ENCODE measurements around the gene STOML1. TPM values are rescaled to one million over a fixed set of nuclear protein-coding genes. Genes with fewer than 3 reads are reported as not detected.

The STOML1 gene
- polyA plus RNA-seq, 1 donor from 2014 or later, result 6.6 TPM

DNA sequence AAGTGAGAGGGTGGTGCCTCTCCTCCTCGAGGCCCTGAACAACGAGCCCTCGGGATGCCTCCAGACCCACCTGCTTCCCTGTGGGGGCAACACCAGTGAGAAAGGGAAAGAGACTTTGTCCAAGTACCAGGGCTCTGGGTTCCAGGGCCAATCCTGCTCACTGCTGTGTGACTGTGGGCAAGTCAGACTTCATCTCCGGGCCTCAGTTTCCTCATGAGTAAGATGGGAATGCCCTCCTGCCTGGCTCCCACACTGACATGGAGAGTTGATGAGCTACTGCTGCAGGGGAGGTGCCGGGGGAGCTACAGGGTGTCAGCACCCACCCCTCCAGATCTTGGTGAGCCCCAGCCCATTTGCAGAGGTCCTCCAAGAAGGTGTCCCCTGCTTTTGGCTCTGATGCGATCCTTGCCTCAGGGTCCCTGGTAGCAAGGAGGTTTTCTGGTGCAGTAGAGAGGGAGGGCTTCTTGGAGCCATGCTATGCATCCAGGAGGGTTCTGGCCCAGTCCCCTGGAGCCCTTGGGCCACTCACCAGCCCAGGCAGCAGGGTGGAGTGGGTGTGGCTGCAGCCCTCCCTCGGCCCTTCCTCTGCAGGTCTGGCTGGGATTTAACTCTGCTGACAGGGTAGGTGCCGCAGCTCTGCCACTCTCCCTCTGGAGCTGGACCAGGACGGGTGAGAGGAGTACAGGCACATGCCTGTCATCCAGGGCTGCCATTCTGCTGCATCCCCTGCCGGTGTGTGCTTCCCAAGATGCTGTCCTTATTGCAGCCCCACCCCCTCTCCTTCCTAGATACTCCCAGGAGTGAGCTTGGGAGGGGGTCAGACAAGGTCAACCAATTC, 39.0 kb downstream of the STOML1 start:
- Mint-ChIP-seq H3K9me3 (no peaks in the 10 kb centered on the region), H3K27me3 (no peaks in the 10 kb centered on the region), H3K4me3 (no peak overlapping the region), H3K36me3 (no peaks in the 10 kb centered on the region), H3K4me1 (peaks cover 3 to 6% (median 5%) of the 10 kb centered on the region in 3 donors), H3K27ac (no peak overlapping the region)

DNA sequence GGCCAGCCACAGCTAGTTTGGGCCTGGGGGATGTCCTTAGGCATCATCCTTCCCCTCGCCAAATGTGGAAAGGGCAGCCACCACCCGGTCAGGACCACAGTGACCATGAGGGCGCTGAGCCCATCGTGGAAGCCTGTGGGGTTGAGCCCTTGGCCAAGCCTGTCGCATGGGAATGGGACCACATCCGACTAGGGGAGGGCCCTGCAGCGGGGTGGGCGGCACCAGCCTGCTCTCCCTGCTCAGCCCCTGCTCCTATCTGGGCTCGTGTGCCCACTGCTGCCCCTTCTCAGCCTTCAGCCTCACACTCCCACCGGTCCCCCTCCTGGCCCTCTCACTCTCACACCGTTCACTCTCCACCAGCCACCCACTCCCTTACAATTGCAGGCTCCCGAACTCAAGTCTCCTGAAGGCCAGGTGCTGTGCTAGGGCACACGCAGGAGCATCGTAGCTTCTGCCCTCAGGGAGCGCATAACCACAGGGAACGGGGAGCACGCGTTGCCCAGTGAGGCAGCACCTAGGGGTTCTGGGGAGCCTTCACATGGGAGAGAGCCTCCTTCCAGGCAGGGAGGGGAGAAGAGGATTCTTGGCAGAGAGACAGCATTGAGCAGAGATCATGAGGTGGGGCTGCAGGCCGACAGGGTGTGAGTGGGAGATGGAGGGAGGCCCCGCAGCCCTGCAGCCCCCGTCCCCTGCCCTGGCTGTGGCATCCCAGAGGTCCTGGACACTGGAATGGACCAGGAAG, 39.8 kb downstream of the STOML1 start:
- H3K27ac Mint-ChIP-seq, result no peak overlapping the region
- no peaks in the 10 kb centered on the region for H3K27me3 Mint-ChIP-seq
- no peaks in the 10 kb centered on the region for H3K9me3 Mint-ChIP-seq
- H3K36me3 Mint-ChIP-seq, result no peaks in the 10 kb centered on the region
- no peak overlapping the region for H3K4me3 Mint-ChIP-seq
- H3K4me1 Mint-ChIP-seq, result peaks cover 3 to 6% (median 5%) of the 10 kb centered on the region in 3 donors

DNA sequence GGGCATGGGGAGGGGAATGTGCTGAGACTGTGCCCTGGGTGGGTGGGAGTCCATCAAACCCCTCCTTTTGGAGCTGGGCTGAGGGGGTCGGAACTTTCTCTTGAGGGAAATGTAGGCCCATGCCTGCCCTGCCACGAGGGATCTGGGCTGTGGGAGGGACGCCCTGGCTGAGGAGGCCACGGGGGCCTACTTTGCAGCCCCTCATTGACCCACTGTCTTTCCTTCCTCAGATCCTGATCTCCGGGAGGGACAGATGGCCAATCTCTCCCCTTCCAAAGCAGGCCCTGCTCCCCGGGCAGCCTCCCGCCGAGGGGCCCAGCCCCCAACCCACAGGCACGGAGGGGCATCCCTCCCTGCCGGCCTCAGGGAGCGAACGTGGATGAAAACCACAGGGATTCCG, 40.5 kb downstream of the STOML1 start:
- Mint-ChIP-seq H3K4me1 (peaks cover 3 to 6% (median 5%) of the 10 kb centered on the region in 3 donors), H3K27me3 (peaks cover 1% of the 10 kb centered on the region), H3K9me3 (no peaks in the 10 kb centered on the region), H3K36me3 (no peaks in the 10 kb centered on the region), H3K27ac (no peak overlapping the region), H3K4me3 (no peak overlapping the region)

DNA sequence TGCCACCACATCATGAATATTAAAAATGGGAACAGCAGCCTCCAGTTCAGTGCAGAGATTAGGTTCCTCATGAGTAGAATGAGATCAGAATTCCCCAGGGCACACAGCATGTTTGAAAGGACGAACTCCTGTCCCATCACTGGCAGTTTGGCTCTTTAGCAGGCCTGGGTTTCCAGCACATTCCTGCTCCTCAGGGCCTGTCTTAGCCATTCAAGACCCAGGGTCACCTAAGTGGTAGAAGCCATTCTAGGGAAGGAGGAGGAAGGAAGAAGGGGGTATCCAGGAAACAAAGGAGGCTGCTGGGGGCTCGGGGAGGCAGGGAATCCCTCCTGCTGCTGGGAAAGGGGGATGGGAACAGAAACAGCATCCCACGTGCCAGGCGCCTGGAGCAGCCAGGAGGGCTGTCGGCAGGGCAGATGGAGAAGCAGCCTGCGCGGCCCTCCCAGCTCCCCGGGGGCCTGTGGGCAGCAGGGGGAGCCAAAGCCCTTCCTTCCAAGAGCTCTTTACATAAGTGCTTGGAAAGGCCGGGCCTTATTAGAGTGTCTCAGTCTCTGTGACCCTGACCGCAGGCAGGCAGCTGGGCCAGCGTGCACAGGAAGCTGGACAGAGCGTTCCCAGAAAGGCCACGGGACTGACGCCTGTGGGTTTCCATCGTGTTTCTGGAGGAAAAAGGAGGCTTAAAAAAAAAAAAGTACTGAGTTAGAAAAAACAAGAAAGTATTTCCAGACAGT, 41.1 kb downstream of the STOML1 start:
- H3K4me1 Mint-ChIP-seq, result peaks cover 3 to 7% (median 5%) of the 10 kb centered on the region in 3 donors
- no peaks in the 10 kb centered on the region for H3K9me3 Mint-ChIP-seq
- H3K36me3 Mint-ChIP-seq, result no peaks in the 10 kb centered on the region
- H3K27ac Mint-ChIP-seq, result no peak overlapping the region
- H3K27me3 Mint-ChIP-seq, result peaks cover 1% of the 10 kb centered on the region
- H3K4me3 Mint-ChIP-seq, result no peak overlapping the region

DNA sequence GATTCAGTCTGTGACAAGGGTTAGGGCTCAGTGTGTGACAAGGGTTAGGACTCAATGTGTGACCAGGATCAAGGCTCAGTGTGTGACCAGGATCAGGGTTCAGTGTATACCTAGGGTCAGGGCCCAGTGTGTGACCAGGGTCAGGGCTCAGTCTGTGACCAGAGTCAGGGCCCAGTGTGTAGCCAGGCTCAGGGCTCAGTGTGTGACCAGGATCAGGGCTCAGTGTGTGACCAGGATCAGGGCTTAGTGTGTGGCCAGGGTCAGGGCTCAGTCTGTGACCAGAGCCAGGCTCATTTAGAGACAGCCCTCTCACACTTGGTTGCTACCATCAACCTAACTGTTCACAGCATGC, 41.6 kb downstream of the STOML1 start:
- no peaks in the 10 kb centered on the region for H3K36me3 Mint-ChIP-seq
- peaks cover 1% of the 10 kb centered on the region for H3K27me3 Mint-ChIP-seq
- H3K9me3 Mint-ChIP-seq, result no peaks in the 10 kb centered on the region
- peaks cover 4 to 8% (median 5%) of the 10 kb centered on the region in 3 donors for H3K4me1 Mint-ChIP-seq
- no peak overlapping the region for H3K27ac Mint-ChIP-seq
- H3K4me3 Mint-ChIP-seq, result no peak overlapping the region

DNA sequence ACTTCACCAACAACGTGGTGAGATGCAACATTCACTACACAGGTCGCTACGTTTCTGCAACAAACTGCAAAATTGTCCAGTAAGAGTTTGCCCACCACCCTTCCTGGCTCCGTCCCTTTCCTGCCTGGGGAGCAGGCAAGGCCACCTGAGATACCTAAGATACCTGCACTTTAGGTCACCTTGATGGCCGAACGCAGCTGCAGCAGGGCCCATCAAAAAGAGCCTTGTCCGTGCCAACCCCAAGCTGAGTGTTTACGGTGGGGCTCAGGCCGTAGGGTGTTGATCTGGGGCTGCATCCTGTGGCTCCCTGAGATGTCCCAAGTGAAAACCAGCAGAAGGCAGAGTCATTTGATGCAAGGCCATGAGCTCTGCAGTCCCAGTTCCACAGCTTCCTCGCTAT, 42.6 kb downstream of the STOML1 start:
- no peak overlapping the region for H3K4me3 Mint-ChIP-seq
- no peaks in the 10 kb centered on the region for H3K9me3 Mint-ChIP-seq
- peaks cover 1% of the 10 kb centered on the region for H3K27me3 Mint-ChIP-seq
- peak overlapping the region in 1 of 3 donors; percentile 83 for H3K27ac Mint-ChIP-seq
- H3K36me3 Mint-ChIP-seq, result no peaks in the 10 kb centered on the region
- H3K4me1 Mint-ChIP-seq, result peaks cover 4 to 8% (median 5%) of the 10 kb centered on the region in 3 donors

DNA sequence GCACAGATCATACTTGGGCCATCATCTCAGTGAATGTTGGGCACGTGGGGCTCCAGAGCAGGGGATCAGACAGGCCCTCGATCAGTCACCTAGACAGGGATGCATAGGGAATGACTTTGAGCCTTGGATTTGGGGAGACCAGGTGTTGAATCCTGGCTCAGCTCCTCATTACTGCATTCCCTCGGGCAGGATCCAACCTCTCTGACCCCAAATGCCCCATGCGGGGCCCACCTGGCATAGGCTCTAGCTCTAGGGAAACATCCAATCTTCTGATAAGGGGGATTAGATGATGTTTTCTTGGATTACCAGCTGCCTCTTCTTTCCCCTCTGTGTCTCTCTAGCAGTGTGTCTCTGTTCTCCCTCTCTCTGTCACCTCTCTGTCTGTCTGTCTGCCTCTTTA, 43.1 kb downstream of the STOML1 start:
- H3K27ac Mint-ChIP-seq, result peak overlapping the region in 1 of 3 donors; percentile 83
- H3K4me3 Mint-ChIP-seq, result no peak overlapping the region
- no peaks in the 10 kb centered on the region for H3K9me3 Mint-ChIP-seq
- peaks cover 4 to 8% (median 5%) of the 10 kb centered on the region in 3 donors for H3K4me1 Mint-ChIP-seq
- peaks cover 1% of the 10 kb centered on the region for H3K27me3 Mint-ChIP-seq
- H3K36me3 Mint-ChIP-seq, result no peaks in the 10 kb centered on the region

DNA sequence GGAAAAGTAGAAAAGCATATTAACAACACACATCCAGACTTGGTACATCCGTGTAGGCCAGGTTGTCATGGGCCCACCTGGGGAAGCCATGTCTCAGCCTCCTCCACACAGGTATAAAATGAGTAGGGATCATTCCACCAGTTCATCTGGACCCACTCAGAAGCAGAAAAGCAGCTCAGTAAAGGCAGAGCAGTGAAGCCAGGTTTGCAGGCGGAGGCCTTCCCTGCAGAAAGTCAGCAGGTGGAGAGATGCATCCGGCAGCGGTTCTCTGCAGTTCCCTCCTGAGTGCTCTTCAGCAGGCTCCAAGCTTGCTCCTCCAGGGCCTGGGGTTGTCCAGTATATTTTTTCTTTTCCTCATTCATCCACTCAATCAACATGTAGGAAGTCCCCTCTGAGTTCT, 43.7 kb downstream of the STOML1 start:
- no peaks in the 10 kb centered on the region for H3K9me3 Mint-ChIP-seq
- H3K4me3 Mint-ChIP-seq, result no peak overlapping the region
- peaks cover 1% of the 10 kb centered on the region for H3K27me3 Mint-ChIP-seq
- peak overlapping the region in 1 of 3 donors; percentile 83 for H3K27ac Mint-ChIP-seq
- no peaks in the 10 kb centered on the region for H3K36me3 Mint-ChIP-seq
- H3K4me1 Mint-ChIP-seq, result peaks cover 4 to 8% (median 5%) of the 10 kb centered on the region in 3 donors

DNA sequence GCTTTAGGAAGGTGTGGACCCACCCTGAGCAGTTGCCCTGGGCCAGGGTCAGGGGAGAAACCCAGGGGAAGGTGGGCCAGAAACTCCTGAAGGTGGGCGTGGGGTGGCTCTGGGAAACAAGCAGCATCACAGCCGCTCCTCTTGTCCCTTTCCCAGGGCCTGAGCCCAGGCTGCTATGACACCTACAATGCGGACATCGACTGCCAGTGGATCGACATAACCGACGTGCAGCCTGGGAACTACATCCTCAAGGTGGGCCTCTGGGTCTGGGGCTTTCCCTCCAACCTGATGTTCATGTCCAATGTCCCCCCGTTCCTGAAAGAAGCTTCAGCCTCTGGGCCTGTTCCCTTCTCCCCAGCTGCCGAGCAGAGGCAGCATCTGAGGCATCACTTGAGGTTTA, 44.4 kb downstream of the STOML1 start:
- peaks cover 5 to 8% (median 5%) of the 10 kb centered on the region in 3 donors for H3K4me1 Mint-ChIP-seq
- peaks cover 1% of the 10 kb centered on the region for H3K27me3 Mint-ChIP-seq
- peak overlapping the region in 1 of 3 donors; percentile 48 for H3K27ac Mint-ChIP-seq
- no peak overlapping the region for H3K4me3 Mint-ChIP-seq
- no peaks in the 10 kb centered on the region for H3K36me3 Mint-ChIP-seq
- H3K9me3 Mint-ChIP-seq, result no peaks in the 10 kb centered on the region

DNA sequence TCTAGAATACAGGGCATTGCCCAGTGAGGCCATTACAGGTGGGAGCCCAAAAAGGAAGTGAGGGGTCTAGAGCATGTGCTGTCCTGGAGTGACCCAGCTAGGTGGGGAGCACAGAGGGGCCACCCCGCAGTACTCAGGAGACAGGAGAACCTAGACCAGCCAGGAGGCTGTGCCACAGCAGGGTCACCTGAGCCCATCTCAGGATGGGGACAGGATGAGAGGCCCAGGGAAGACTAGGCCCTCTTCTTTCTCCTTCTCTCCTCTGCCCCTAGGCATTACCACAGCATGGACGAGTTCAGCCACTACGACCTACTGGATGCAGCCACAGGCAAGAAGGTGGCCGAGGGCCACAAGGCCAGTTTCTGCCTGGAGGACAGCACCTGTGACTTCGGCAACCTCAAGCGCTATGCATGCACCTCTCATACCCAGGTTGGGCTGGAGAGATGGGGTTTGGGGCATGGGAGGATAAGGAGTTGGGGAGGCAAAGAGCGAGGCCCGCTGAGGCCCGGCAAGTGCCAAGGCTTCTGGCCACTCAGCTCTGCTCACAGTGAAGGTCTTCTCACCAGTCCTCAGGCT, 45.2 kb downstream of the STOML1 start:
- Mint-ChIP-seq H3K27me3 (peaks cover 1% of the 10 kb centered on the region), H3K4me3 (no peak overlapping the region), H3K27ac (no peak overlapping the region), H3K36me3 (no peaks in the 10 kb centered on the region), H3K4me1 (peaks cover 5 to 9% (median 7%) of the 10 kb centered on the region in 3 donors), H3K9me3 (no peaks in the 10 kb centered on the region)

DNA sequence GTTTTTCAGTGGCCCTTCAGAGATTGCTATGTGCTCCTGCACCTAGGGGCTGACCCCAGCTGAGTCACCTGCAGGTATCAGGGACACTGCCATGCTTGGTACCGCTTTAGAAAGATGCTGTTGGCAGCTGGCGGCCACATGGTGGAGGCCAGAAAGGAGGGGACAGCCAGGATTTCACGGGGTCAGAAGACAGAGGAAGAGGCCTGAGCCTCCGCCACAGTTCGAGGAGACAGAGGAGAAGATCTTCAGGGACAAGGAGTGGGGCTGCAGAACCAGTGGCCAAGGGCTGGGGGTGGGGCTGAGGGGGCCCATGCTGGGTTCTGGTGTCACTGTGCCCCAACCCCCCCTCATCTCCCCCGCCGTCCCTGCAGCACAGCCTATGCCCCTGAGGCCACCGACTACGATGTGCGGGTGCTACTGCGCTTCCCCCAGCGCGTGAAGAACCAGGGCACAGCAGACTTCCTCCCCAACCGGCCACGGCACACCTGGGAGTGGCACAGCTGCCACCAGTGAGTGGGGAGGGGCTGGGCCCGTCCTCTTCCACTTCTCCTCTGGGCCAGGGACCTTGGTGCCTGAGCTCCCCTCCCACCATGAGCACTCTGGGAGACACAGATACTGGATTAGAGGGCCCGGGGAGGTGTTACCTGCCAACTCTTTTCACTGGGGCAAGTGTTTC, 45.9 kb downstream of the STOML1 start:
- Mint-ChIP-seq H3K4me3 (peak overlapping the region in 1 of 4 donors; percentile 12), H3K36me3 (no peaks in the 10 kb centered on the region), H3K9me3 (no peaks in the 10 kb centered on the region), H3K27me3 (peaks cover 1% of the 10 kb centered on the region), H3K4me1 (peaks cover 2 to 10% (median 7%) of the 10 kb centered on the region in 3 donors), H3K27ac (peak overlapping the region in 1 of 3 donors; percentile 23)

DNA sequence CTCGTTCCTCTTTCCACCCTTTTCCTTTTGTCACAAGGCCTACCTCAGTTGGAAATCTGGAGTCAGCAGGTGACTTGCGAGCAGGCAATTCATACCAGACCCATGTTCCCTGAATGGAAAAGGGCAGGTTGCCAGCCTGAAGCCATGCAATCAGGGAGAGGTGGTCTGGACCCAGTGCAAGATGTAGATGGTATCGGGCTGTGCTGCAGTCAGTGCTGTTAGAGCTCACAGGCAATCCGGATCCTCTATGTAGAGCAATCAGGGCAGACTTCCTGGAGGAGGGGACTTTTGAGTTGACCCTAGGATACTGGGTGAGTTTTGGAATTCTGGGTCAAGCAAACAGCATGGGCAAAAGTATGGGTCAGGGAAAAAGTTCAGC, 47.0 kb downstream of the STOML1 start:
- Mint-ChIP-seq H3K9me3 (no peaks in the 10 kb centered on the region), H3K4me3 (no peak overlapping the region), H3K27me3 (peaks cover 1% of the 10 kb centered on the region), H3K27ac (no peak overlapping the region), H3K36me3 (no peaks in the 10 kb centered on the region), H3K4me1 (peaks cover 0 to 5% (median 4%) of the 10 kb centered on the region in 3 donors)

DNA sequence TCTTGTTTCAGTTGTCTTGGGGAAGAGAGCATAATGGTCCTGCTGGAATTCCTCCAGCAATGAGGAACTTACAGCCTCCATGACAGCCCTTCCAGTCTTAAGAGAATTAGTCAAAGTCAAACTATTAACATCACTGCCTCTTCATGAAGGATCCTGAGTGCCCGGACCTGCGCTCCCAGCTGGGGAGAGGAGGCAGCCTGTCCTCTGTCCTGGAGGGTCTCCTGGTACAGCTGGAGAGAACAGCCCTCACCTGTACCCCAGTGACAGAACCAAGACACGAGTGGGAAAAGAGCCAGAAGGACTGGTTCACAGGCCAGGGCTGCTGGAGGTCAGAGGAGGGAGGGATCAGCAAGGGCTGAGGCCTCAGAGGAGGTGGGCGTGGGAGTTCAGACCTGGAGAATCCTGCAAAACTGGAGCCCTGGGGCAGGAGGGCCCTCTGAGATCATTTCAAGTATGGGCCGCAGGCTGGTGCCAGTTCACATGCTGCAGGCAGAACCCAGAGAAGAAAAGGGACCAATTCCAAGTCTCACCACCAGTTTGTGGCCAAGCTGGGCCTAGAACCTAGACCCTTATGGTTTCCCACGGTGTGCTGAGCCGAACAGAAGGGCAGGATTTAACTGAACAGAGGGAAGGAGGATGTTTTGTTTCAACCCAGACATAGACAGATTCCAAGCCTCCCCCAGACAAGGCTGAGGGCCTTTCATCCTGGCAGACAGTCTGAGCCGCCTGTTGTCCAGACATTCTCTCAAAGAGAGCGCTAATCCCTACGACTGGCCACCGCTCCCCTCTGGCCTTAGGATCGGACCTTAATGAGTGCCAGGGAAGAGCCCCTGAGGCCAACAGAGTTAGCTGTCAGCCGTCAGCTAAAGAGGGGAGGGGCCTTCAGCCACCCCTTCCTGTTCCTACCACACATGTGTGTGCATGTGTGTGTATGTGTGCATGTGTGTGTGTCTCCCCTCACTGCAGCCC, 47.6 kb downstream of the STOML1 start:
- peaks cover 0 to 5% (median 4%) of the 10 kb centered on the region in 3 donors for H3K4me1 Mint-ChIP-seq
- no peak overlapping the region for H3K27ac Mint-ChIP-seq
- no peaks in the 10 kb centered on the region for H3K36me3 Mint-ChIP-seq
- H3K4me3 Mint-ChIP-seq, result no peak overlapping the region
- no peaks in the 10 kb centered on the region for H3K9me3 Mint-ChIP-seq
- H3K27me3 Mint-ChIP-seq, result peaks cover 1% of the 10 kb centered on the region
